H1 (cell line): Measurements from ENCODE around the gene CRTAC1. TPM values are rescaled to one million over a fixed set of nuclear protein-coding genes. Genes with fewer than 3 reads are reported as not detected.

Experiments used
- CTCF ChIA-PET: fragments of 300-600 bp; sonication (Branson Sonifier 250); formaldehyde crosslinking; loops from one replicate; lab custom pipeline; 2021; ENCODE audit not compliant: partially characterized antibody; lab: Charles Lee
- POLR2A ChIA-PET: fragments of 300-600 bp; sonication (Branson Sonifier 250); formaldehyde crosslinking; loops from one replicate; lab custom pipeline; 2021; ENCODE audit warnings: inconsistent platforms; ENCODE audit not compliant: partially characterized antibody; lab: Charles Lee
- DNase-seq, 2 experiments: peaks; one replicate each; pipeline versions ENCODE4 v3.0.0 to v3.0.0-alpha.2; 2010 to 2022; ENCODE audit warnings: low spot score in 2 of 2, low read depth in 1 of 2, mixed read lengths in 1 of 2
- FAIRE-seq: peaks from 2 replicates; lab custom pipeline; 2011; peaks lifted over from hg19 to GRCh38; lab: Jason Lieb, UNC
- H2AFZ ChIP-seq: 2 replicates; pipeline ENCODE4 v1.8.1; 2012; ENCODE audit warnings: low read length, inconsistent platforms
- H2AK5ac ChIP-seq: 2 replicates; pipeline ENCODE4 v1.6.1; 2013; ENCODE audit warnings: low read depth, low read length
- H2BK120ac ChIP-seq: replicated peaks from 2 replicates; pipeline ENCODE3; 2013; ENCODE audit warnings: low read depth, low read length, inconsistent platforms
- H2BK12ac ChIP-seq: 2 replicates; pipeline ENCODE4 v1.6.1; 2013; ENCODE audit warnings: low read depth, low read length
- H2BK15ac ChIP-seq: 2 replicates; pipeline ENCODE4 v1.6.1; 2013; ENCODE audit warnings: low read length
- H2BK20ac ChIP-seq: 2 replicates; pipeline ENCODE4 v1.6.1; 2013; ENCODE audit warnings: low read length
- H2BK5ac ChIP-seq: 2 replicates; pipeline ENCODE4 v1.6.1; 2013; ENCODE audit warnings: low read depth, low read length
- H3K14ac ChIP-seq: 2 replicates; pipeline ENCODE4 v1.6.1; 2013; ENCODE audit warnings: inconsistent platforms; ENCODE audit not compliant: insufficient read length
- H3K18ac ChIP-seq: 2 replicates; pipeline ENCODE4 v1.6.1; 2013; ENCODE audit warnings: low read length; ENCODE audit errors: extremely low read depth
- H3K23ac ChIP-seq: 2 replicates; pipeline ENCODE4 v1.6.1; 2013; ENCODE audit warnings: inconsistent platforms; ENCODE audit not compliant: insufficient read length
- H3K23me2 ChIP-seq: 2 replicates; pipeline ENCODE4 v1.6.1; 2013; ENCODE audit warnings: low read depth, low read length
- H3K27ac ChIP-seq: 2 replicates; pipeline ENCODE4 v1.6.1; 2011; ENCODE audit warnings: low read depth, low read length, inconsistent platforms
- H3K27me3 ChIP-seq, 4 experiments: replicated peaks in 1 of 4; 1 replicate in 1 of 4; 2 replicates in 3 of 4; pipeline versions ENCODE4 v1.6.1 to v1.8.1; 2011 to 2013; ENCODE audit warnings: low read length in 3 of 4, mild to moderate bottlenecking in 3 of 4, inconsistent platforms in 2 of 4, mixed read lengths in 2 of 4, moderate library complexity in 1 of 4; ENCODE audit not compliant: control insufficient read depth in 3 of 4, insufficient read depth in 3 of 4; ENCODE audit errors: extremely low read depth in 1 of 4
- H3K36me3 ChIP-seq, 4 experiments: 2 replicates each; pipeline versions ENCODE4 v1.6.1 to v1.8.1; 2011 to 2013; ENCODE audit warnings: mild to moderate bottlenecking in 4 of 4, low read length in 3 of 4, moderate library complexity in 2 of 4, control low read depth in 1 of 4, inconsistent platforms in 1 of 4; ENCODE audit not compliant: insufficient read depth in 4 of 4, control insufficient read depth in 2 of 4
- H3K4ac ChIP-seq: replicated peaks from 2 replicates; pipeline ENCODE3; 2013; ENCODE audit warnings: low read length, low read depth, mixed read lengths, inconsistent platforms; ENCODE audit not compliant: insufficient read length
- H3K4me1 ChIP-seq, 4 experiments: replicated peaks in 1 of 4; 1 replicate in 1 of 4; 2 replicates in 3 of 4; pipeline versions ENCODE4 v1.6.1 to v1.8.1; 2011 to 2013; ENCODE audit warnings: low read length in 3 of 4, inconsistent platforms in 2 of 4, mixed read lengths in 1 of 4; ENCODE audit not compliant: insufficient read depth in 4 of 4, control insufficient read depth in 3 of 4
- H3K4me2 ChIP-seq, 2 experiments: 2 replicates each; pipeline versions ENCODE4 v1.6.1 to v1.8.1; 2011 to 2013; ENCODE audit warnings: low read depth in 2 of 2, low read length in 2 of 2, control low read depth in 1 of 2, inconsistent platforms in 1 of 2, mild to moderate bottlenecking in 1 of 2; ENCODE audit not compliant: insufficient read depth in 1 of 2
- H3K4me3 ChIP-seq, 4 experiments: fragments of 200-600, 300-600 bp in 1 of 4; sonication (generic), shearing (Covaris generic), sonication (Bioruptor Twin) in 1 of 4; 2 replicates each; pipeline versions ENCODE4 v1.5.1 to v1.8.1; 2011 to 2016; ENCODE audit warnings: low read length in 4 of 4, low read depth in 3 of 4, control low read depth in 2 of 4, inconsistent platforms in 2 of 4, mild to moderate bottlenecking in 2 of 4, mixed read lengths in 1 of 4, moderate library complexity in 1 of 4; ENCODE audit not compliant: insufficient read depth in 2 of 4; ENCODE audit errors: extremely low read depth in 1 of 4
- H3K56ac ChIP-seq: replicated peaks from 2 replicates; pipeline ENCODE3; 2013; ENCODE audit warnings: low read depth, mild to moderate bottlenecking, mixed read lengths, low read length, inconsistent platforms; ENCODE audit not compliant: insufficient read length
- H3K79me1 ChIP-seq: 2 replicates; pipeline ENCODE4 v1.6.1; 2013; ENCODE audit warnings: low read depth, low read length, control low read depth
- H3K79me2 ChIP-seq, 2 experiments: 2 replicates each; pipeline versions ENCODE4 v1.6.1 to v1.8.1; 2012 to 2013; ENCODE audit warnings: low read length in 2 of 2, mild to moderate bottlenecking in 2 of 2, inconsistent platforms in 1 of 2; ENCODE audit not compliant: insufficient read depth in 2 of 2, control insufficient read depth in 1 of 2
- H3K9ac ChIP-seq, 4 experiments: replicated peaks in 1 of 4; 1 replicate in 1 of 4; 2 replicates in 3 of 4; pipeline versions ENCODE4 v1.6.1 to v1.8.1; 2011 to 2013; ENCODE audit warnings: low read depth in 3 of 4, low read length in 3 of 4, control low read depth in 2 of 4, mild to moderate bottlenecking in 2 of 4, moderate library complexity in 2 of 4, inconsistent platforms in 1 of 4; ENCODE audit errors: extremely low read depth in 1 of 4
- H3K9me3 ChIP-seq, 2 experiments: 2 replicates each; pipeline versions ENCODE4 v1.6.1 to v1.8.1; 2012 to 2013; ENCODE audit warnings: mild to moderate bottlenecking in 2 of 2, moderate library complexity in 2 of 2, control low read depth in 1 of 2, inconsistent platforms in 1 of 2, low read depth in 1 of 2, low read length in 1 of 2, mixed read lengths in 1 of 2; ENCODE audit not compliant: insufficient read depth in 2 of 2
- H4K20me1 ChIP-seq, 2 experiments: replicated peaks in 1 of 2; 2 replicates each; pipeline versions ENCODE3 to v1.8.1; 2011 to 2013; ENCODE audit warnings: inconsistent platforms in 2 of 2, low read length in 2 of 2, mild to moderate bottlenecking in 1 of 2; ENCODE audit not compliant: insufficient read depth in 2 of 2, control insufficient read depth in 1 of 2
- H4K5ac ChIP-seq: 2 replicates; pipeline ENCODE4 v1.6.1; 2013; ENCODE audit warnings: low read length, low read depth, mixed read lengths, inconsistent platforms; ENCODE audit not compliant: insufficient read length
- H4K8ac ChIP-seq: 2 replicates; pipeline ENCODE4 v1.8.0; 2013; ENCODE audit warnings: mild to moderate bottlenecking, moderate library complexity, low read length, inconsistent platforms; ENCODE audit not compliant: insufficient read depth; ENCODE audit errors: extremely low read depth
- H4K91ac ChIP-seq: replicated peaks from 2 replicates; pipeline ENCODE3; 2013; ENCODE audit warnings: low read length, mixed read lengths, inconsistent platforms; ENCODE audit not compliant: insufficient read length
- BCL11A ChIP-seq, 2 experiments: IDR thresholded peaks; one replicate each; pipeline ENCODE4 v1.6.1; 2011; ENCODE audit warnings: low read depth in 2 of 2, low read length in 2 of 2, mild to moderate bottlenecking in 2 of 2
- WGBS, 2 experiments: shearing (Covaris generic) in 1 of 2; methylation state at CpG; one replicate each; pipeline versions ENCODE4 v1.1.6 to v1.1.7; 2013 to 2015; ENCODE audit warnings: low lambda C conversion rate in 2 of 2, mixed read lengths in 2 of 2, inconsistent platforms in 1 of 2, low coverage in 1 of 2, missing lambda C conversion rate in 1 of 2; ENCODE audit not compliant: insufficient replicate concordance in 2 of 2, insufficient coverage in 1 of 2, insufficient read length in 1 of 2; ENCODE audit errors: extremely low coverage in 1 of 2, missing lambda C conversion rate in 1 of 2; 5-methylcytosine and 5-hydroxymethylcytosine counted together
- polyA plus RNA-seq, 7 experiments: library from polyadenylated mRNA; depleted of rRNA in 3 of 7; stranded (reverse) in 5 of 7; unstranded in 2 of 7; fragments of >200 nt in 5 of 7; fragments of 200-250 nt in 2 of 7; gene quantifications; 1 replicate in 5 of 7; 2 replicates in 1 of 7; 4 replicates in 1 of 7; pipeline versions ENCODE4 v1.2.1 to v1.2.3, GENCODE V29; 2011 to 2013; ENCODE audit warnings: missing spikeins in 2 of 7, mixed read lengths in 2 of 7
- total RNA-seq: library from RNA; stranded (reverse); fragmentation: NEBNext Ultra II Directional; extraction: Animal tissue kit (Norgen Biotek cat#: 25700); gene quantifications from 2 replicates; pipeline ENCODE4 v1.2.1, GENCODE V29; 2021

The CRTAC1 gene
- total and polyA plus RNA-seq, 2 of the 8 experiments (the other 6 are each of a cell fraction or from before 2014, with no cell fraction given) = 0.91 to 1.2 TPM

GRCh38 chr10:97895915-97896314 lies 134.5 kb downstream of the CRTAC1 start:
- Histone ChIP-seq H3K56ac (no peak overlapping the region), H2BK120ac (no peak overlapping the region), H2BK20ac (no peak overlapping the region), H3K4me2 (no peak overlapping the region), H2BK15ac (0 out of 2 replicates have a peak overlapping the region, but pooled peaks have one; percentile 46), H4K5ac (no peak overlapping the region), H4K91ac (no peak overlapping the region), H3K23me2 (no peaks in the 10 kb centered on the region), H3K4me1 (no peaks in the 10 kb centered on the region), H3K4ac (no peak overlapping the region), H2AFZ (no peak overlapping the region), H3K9me3 (no peaks in the 10 kb centered on the region), H3K79me2 (no peaks in the 10 kb centered on the region), H3K27ac (no peak overlapping the region), H2BK5ac (no peak overlapping the region), H3K18ac (no peak overlapping the region), H3K14ac (no peak overlapping the region), H3K9ac (no peak overlapping the region), H4K8ac (no peak overlapping the region; the same call in 1 of the 2 replicates), H3K36me3 (no peaks in the 10 kb centered on the region), H3K79me1 (no peaks in the 10 kb centered on the region), H3K4me3 (no peak overlapping the region), H3K27me3 (no peaks in the 10 kb centered on the region), H3K23ac (no peak overlapping the region), H2AK5ac (no peak overlapping the region), H4K20me1 (no peaks in the 10 kb centered on the region), H2BK12ac (no peak overlapping the region)
- DNase-seq (no peak), FAIRE-seq (no peak)
- 88% methylated on average over 9 of the region's 9 CpGs; no CpG with 5 or more reads in 1 of the 2 experiments for WGBS, 2 experiments
- ChIA-PET POLR2A (no interaction called here), CTCF (interaction anchor here (2.0 to 2.3 kb wide), 2 partner anchors 104 to 150 kb away, joined by 5 to 6 read pairs; no protein-coding TSS in a partner anchor)
- TF ChIP-seq BCL11A (IDR thresholded peaks at IDR 0.05; ENCODE audit: low read depth in 2 of 2, low read length in 2 of 2) = no peak
